ENCODE measurements around the gene NRTN. TPM values are rescaled to one million over a fixed set of nuclear protein-coding genes. Genes with fewer than 3 reads are reported as not detected.

Gene NRTN
- total and polyA plus RNA-seq, 2 of the 13 experiments (the other 11 are each of a cell fraction or from before 2014, with no cell fraction given) = 4.1 to 5.3 TPM

GRCh38 chr19:5870986-5871394 lies 66.1 kb downstream of the NRTN start (continued):
- peak; percentile 95 for TF ChIP-seq ZKSCAN8 (CRISPR knock-in tag; IDR thresholded peaks at IDR 0.05; ENCODE audit: borderline replicate concordance)
- TF ChIP-seq GATAD2A (CRISPR knock-in tag; IDR thresholded peaks at IDR 0.05) = peak; percentile 98
- TF ChIP-seq KLF13 (CRISPR knock-in tag; IDR thresholded peaks at IDR 0.05) = no peak
- no peak for TF ChIP-seq HES4 (CRISPR knock-in tag; IDR thresholded peaks at IDR 0.05; ENCODE audit: borderline replicate concordance)
- TF ChIP-seq ZNF556 (CRISPR knock-in tag; IDR thresholded peaks at IDR 0.05; ENCODE audit: borderline replicate concordance) = peak; percentile 78; the same call in 1 of the 2 replicates
- TF ChIP-seq AKNA (CRISPR knock-in tag; IDR thresholded peaks at IDR 0.05; ENCODE audit: borderline replicate concordance) = no peak
- TF ChIP-seq TSC22D2 (CRISPR knock-in tag; IDR thresholded peaks at IDR 0.05; ENCODE audit: borderline replicate concordance) = peak; percentile 72; the same call in 1 of the 2 replicates
- peak; percentile 83; the same call in 1 of the 2 replicates for TF ChIP-seq ARID2 (CRISPR knock-in tag; IDR thresholded peaks at IDR 0.05; ENCODE audit: borderline replicate concordance)
- TF ChIP-seq ZNF547 (CRISPR knock-in tag; IDR thresholded peaks at IDR 0.05) = no peak
- TF ChIP-seq ZFP82 (CRISPR knock-in tag; IDR thresholded peaks at IDR 0.05; ENCODE audit: borderline replicate concordance) = no peak
- TF ChIP-seq NFKBIZ (CRISPR knock-in tag; IDR thresholded peaks at IDR 0.05) = peak; percentile 82
- no peak; the same call in 1 of the 2 replicates for TF ChIP-seq NFKB2 (CRISPR knock-in tag; IDR thresholded peaks at IDR 0.05; ENCODE audit: borderline replicate concordance)
- peak in 1 of 2 experiments; percentile 88; a peak in 2 of 4 replicates for TF ChIP-seq KLF16 (CRISPR knock-in tag; IDR thresholded peaks at IDR 0.05)
- TF ChIP-seq ZNF816 (CRISPR knock-in tag; IDR thresholded peaks at IDR 0.05; ENCODE audit: borderline replicate concordance) = no peak
- TF ChIP-seq ZNF331 (CRISPR knock-in tag; IDR thresholded peaks at IDR 0.05) = peak; percentile 97
- peak; percentile 73; the same call in 1 of the 2 replicates for TF ChIP-seq ZNF761 (CRISPR knock-in tag; conservative IDR thresholded peaks at IDR 0.05)
- TF ChIP-seq KDM2A (CRISPR knock-in tag; IDR thresholded peaks at IDR 0.05; ENCODE audit: borderline replicate concordance, low read depth) = peak; percentile 86
- peak; percentile 78 for TF ChIP-seq ZNF768 (CRISPR knock-in tag; IDR thresholded peaks at IDR 0.05)
- TF ChIP-seq KLF12 (CRISPR knock-in tag; IDR thresholded peaks at IDR 0.05; ENCODE audit: borderline replicate concordance) = 0 out of 2 replicates have a peak, but pooled peaks have one; percentile 30
- TF ChIP-seq SMAD9 (CRISPR knock-in tag; IDR thresholded peaks at IDR 0.05) = no peak
- TF ChIP-seq ZNF136 (CRISPR knock-in tag; IDR thresholded peaks at IDR 0.05; ENCODE audit: low read depth) = no peak
- TF ChIP-seq ZNF501 (CRISPR knock-in tag; IDR thresholded peaks at IDR 0.05) = peak; percentile 84
- TF ChIP-seq JUND (CRISPR knock-in tag; IDR thresholded peaks at IDR 0.05) = peak; percentile 78
- TF ChIP-seq TFE3 (CRISPR knock-in tag; IDR thresholded peaks at IDR 0.05) = peak; percentile 91
- TF ChIP-seq ZNF607 (CRISPR knock-in tag; IDR thresholded peaks at IDR 0.05; ENCODE audit: borderline replicate concordance) = no peak
- peak; percentile 89 for TF ChIP-seq AKAP8 (CRISPR knock-in tag; IDR thresholded peaks at IDR 0.05)
- TF ChIP-seq ZNF781 (CRISPR knock-in tag; IDR thresholded peaks at IDR 0.05; ENCODE audit: borderline replicate concordance, not compliant biosample characterization) = peak; percentile 57
